ENCODE data around the gene SH3BP5. TPM values are rescaled to one million over a fixed set of nuclear protein-coding genes. Genes with fewer than 3 reads are reported as not detected.

SH3BP5 gene
- total and polyA plus RNA-seq, 9 donors, result 80.4 to 205 (median 142) TPM

DNA sequence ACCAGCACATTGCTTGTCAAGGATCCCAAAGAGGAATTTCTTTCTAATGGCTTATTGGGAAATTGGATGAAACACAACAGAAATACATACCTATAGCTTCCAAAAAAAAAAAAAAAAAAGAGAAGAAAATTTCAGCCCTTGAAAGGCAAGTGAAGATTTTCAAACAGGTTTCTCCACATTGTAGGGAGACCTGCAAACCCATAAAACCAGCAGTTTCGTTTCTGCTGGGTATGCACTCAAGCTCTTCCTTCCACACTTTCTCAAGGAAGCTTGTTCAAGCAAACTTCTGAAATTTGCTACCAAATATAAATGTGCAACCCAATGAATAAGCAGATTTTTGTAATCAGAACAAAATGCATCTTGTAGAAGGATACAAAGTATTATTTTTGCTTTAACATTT is 15.9 kb upstream of the SH3BP5 start:
- intact Hi-C loops (cut with DNase I), result no loop called here
- no peak for DNase-seq
- Histone ChIP-seq H3K4me3 (no peak overlapping the region), H3K9me3 (peaks cover 0 to 4% of the 10 kb centered on the region in 2 donors), H3K4me1 (ENCODE audit: insufficient read depth) (no peaks in the 10 kb centered on the region), H3K27ac (no peak overlapping the region), H3K36me3 (no peaks in the 10 kb centered on the region), H3K27me3 (no peaks in the 10 kb centered on the region)
- WGBS, 3 donors, result 26 to 52% (median 42%) methylated on average over 1 of the region's 1 CpG
- TF ChIP-seq EP300 (IDR thresholded peaks at IDR 0.05) (no peak), POLR2A (IDR thresholded peaks at IDR 0.05) (no peak)
- TF ChIP-seq, protein P1, sequence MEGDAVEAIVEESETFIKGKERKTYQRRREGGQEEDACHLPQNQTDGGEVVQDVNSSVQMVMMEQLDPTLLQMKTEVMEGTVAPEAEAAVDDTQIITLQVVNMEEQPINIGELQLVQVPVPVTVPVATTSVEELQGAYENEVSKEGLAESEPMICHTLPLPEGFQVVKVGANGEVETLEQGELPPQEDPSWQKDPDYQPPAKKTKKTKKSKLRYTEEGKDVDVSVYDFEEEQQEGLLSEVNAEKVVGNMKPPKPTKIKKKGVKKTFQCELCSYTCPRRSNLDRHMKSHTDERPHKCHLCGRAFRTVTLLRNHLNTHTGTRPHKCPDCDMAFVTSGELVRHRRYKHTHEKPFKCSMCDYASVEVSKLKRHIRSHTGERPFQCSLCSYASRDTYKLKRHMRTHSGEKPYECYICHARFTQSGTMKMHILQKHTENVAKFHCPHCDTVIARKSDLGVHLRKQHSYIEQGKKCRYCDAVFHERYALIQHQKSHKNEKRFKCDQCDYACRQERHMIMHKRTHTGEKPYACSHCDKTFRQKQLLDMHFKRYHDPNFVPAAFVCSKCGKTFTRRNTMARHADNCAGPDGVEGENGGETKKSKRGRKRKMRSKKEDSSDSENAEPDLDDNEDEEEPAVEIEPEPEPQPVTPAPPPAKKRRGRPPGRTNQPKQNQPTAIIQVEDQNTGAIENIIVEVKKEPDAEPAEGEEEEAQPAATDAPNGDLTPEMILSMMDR (IDR thresholded peaks at IDR 0.05), result no peak

DNA sequence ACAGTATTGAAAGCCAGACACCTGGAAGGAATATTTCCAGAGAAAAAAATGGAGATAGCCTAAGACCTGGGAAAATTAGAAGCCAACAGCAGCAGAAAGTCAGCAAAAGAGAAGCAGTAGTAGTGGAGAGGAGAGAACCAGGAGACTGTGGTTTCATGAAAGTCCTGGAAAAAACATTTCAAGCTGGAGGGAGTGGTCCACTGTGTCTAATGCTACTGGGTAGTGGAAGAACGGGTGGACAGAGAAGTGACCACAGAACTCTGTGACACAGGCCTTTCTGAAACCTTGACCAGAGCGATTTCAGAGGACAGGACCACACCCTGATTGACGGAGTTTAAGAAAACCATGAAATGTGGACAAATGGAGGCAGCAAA is 15.3 kb upstream of the SH3BP5 start:
- TF ChIP-seq EP300 (IDR thresholded peaks at IDR 0.05), result no peak
- intact Hi-C loops (cut with DNase I), result no loop called here
- WGBS, 3 donors, result 83 to 88% (median 86%) methylated on average over 3 of the region's 3 CpGs

GRCh38 chr3:15347063-15347736 is 14.8 kb upstream of the SH3BP5 start:
- Histone ChIP-seq H3K4me1 (ENCODE audit: insufficient read depth) (no peaks in the 10 kb centered on the region), H3K27me3 (no peaks in the 10 kb centered on the region), H3K27ac (no peak overlapping the region), H3K9me3 (peaks cover 0 to 4% of the 10 kb centered on the region in 2 donors), H3K36me3 (no peaks in the 10 kb centered on the region), H3K4me3 (no peak overlapping the region)
- DNase-seq, result no peak
- 92 to 95% (median 92%) methylated on average over 7 of the region's 7 CpGs for WGBS, 3 donors
- TF ChIP-seq POLR2A (IDR thresholded peaks at IDR 0.05), result no peak
- TF ChIP-seq, protein P1 (IDR thresholded peaks at IDR 0.05), result no peak
- no peak for TF ChIP-seq EP300 (IDR thresholded peaks at IDR 0.05)
- intact Hi-C loops (cut with DNase I), result no loop called here

More for the DNA sequence above, 15.3 kb upstream of the SH3BP5 start:
- H3K36me3 ChIP-seq, result no peaks in the 10 kb centered on the region
- DNase-seq, result no peak
- H3K4me1 ChIP-seq (ENCODE audit: insufficient read depth), result no peaks in the 10 kb centered on the region
- H3K27me3 ChIP-seq, result no peaks in the 10 kb centered on the region
- no peak overlapping the region for H3K27ac ChIP-seq
- peaks cover 0 to 4% of the 10 kb centered on the region in 2 donors for H3K9me3 ChIP-seq
- H3K4me3 ChIP-seq, result no peak overlapping the region

- 72 to 85% (median 75%) methylated on average over 2 of the region's 2 CpGs for WGBS, 3 donors
- Histone ChIP-seq H3K4me3 (no peak overlapping the region), H3K4me1 (ENCODE audit: insufficient read depth) (no peaks in the 10 kb centered on the region), H3K27me3 (no peaks in the 10 kb centered on the region), H3K36me3 (no peaks in the 10 kb centered on the region), H3K27ac (no peak overlapping the region), H3K9me3 (peaks cover 0 to 3% of the 10 kb centered on the region in 2 donors)
- intact Hi-C loops (cut with DNase I), result no loop called here
- no peak for DNase-seq
- TF ChIP-seq EP300 (IDR thresholded peaks at IDR 0.05) (no peak), POLR2A (IDR thresholded peaks at IDR 0.05) (no peak)
- TF ChIP-seq, protein P1 (IDR thresholded peaks at IDR 0.05), result no peak
Measured at GRCh38 chr3:15346516-15346915, 14.1 kb upstream of the SH3BP5 start.

DNA sequence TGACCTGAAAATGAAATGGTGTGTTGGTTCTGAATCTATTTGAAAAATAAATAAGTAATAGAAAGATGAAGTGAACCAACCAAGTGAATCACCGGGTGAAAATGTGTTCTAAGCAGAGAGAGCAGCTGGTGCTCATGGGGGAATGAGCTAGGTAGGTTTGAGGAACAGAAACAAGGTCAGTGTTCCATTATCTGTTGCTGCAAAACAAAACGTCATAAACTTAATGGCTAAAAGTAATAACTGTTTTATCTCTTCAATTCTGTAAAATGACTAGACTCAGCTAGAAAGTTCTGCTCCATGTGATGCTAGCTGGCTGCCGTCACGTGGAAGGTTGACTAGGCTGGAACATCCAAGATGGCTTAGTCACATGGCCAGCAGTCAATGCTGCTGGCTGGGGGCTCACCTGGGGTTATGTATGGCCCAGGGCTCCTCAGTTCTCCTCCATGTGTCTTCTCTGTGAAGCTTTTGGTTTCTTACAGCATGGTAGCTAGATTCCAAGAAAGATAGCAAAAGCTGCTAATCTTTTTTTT is 13.3 kb upstream of the SH3BP5 start:
- DNase-seq, result no peak
- 47 to 60% (median 49%) methylated on average over 4 of the region's 4 CpGs for WGBS, 3 donors
- Histone ChIP-seq H3K4me1 (ENCODE audit: insufficient read depth) (no peaks in the 10 kb centered on the region), H3K36me3 (no peaks in the 10 kb centered on the region), H3K4me3 (no peak overlapping the region), H3K9me3 (no peaks in the 10 kb centered on the region), H3K27me3 (no peaks in the 10 kb centered on the region), H3K27ac (no peak overlapping the region)
- TF ChIP-seq EP300 (IDR thresholded peaks at IDR 0.05), result no peak
- TF ChIP-seq POLR2A (IDR thresholded peaks at IDR 0.05), result no peak
- TF ChIP-seq, protein P1 (IDR thresholded peaks at IDR 0.05), result no peak
- intact Hi-C loops (cut with DNase I), result no loop called here
